Measurements from ENCODE around the gene PARVA.

The PARVA gene

DNA sequence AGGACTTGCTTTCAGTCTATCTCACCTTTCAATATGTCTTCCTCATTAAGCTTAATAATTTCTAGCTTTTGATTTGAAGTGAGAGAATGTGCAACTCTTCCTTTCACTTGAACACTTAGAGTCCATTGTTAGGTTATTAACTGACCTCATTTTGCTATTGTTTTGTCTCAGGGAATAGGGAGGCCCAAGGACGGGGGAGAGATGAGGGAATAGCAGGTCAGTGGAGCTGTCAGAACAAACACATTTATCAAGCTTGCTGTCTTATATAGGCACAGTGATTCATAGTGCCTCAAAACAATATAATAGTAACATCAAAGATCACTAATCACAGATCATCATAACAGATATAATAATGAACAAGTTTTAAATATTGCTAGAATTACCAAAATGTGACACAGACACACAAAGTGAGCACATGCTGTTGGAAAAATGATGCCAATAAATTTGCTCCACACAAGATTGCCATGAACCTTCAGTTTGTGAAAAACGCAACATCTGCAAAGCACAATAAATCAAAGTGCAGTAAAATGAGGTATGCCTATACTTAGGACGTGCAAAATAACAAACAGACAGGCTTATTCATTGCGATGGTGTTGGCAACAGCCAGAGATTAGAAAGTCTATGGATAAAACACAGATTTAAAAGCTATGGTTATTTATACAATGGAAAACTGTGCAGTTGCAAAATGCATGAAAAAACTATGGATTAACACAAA is 190.5 kb downstream of the PARVA start:
- Histone ChIP-seq H3K36me3 (ENCODE audit: insufficient read depth, low read length) (no peaks in the 10 kb centered on the region), H3K4me1 (ENCODE audit: insufficient read depth, low read length) (no peaks in the 10 kb centered on the region)

GRCh38 chr11:12569499-12570425 is 192.4 kb downstream of the PARVA start:
- no peak overlapping the region for H3K9ac ChIP-seq (ENCODE audit: low read depth, low read length)
- H3K36me3 ChIP-seq (ENCODE audit: insufficient read depth, low read length), result no peaks in the 10 kb centered on the region
- no peaks in the 10 kb centered on the region for H3K4me1 ChIP-seq (ENCODE audit: insufficient read depth, low read length)
- no peaks in the 10 kb centered on the region for H3K9me3 ChIP-seq (ENCODE audit: control insufficient read depth, insufficient read depth, low read length)

More for the DNA sequence above, 190.5 kb downstream of the PARVA start:
- Histone ChIP-seq H3K9ac (ENCODE audit: low read depth, low read length) (no peak overlapping the region), H3K9me3 (ENCODE audit: control insufficient read depth, insufficient read depth, low read length) (no peaks in the 10 kb centered on the region)

DNA sequence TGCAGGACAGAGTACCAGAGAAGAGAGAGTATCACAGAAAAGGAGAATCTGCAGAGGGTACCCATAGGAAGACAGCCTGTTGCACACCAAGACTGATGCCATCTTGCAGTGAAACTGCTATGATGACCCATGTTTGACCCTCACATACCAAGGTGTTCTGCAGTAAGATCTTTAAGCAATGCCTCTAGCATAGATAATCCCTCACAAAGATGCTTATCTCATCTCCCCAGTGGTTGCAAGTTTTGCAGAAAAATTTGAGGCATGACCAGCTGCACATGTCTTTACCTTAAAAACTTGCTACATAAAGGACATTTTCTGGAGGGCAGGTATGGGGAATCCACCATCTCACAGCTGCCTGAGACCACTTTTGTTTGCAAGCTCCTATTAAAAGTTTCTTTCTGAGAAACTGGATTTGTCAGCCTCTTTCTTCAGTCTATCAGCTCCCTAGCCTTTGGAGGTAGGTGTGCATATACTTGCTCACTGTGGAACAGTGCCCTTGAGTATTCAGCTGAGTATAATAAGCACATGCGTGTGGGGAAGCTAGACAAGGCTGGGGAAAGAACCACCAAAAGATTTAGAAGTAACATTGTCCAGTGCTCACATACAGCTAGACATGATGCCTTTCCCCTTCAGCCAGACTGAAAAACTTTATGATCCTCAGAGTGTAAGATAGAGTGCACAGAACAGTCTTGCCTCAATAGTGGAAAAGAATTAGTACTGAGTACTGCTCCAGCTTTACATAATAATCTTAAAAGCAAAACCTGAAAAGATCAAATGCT is 196.5 kb downstream of the PARVA start:
- Histone ChIP-seq H3K36me3 (ENCODE audit: insufficient read depth, low read length) (no peaks in the 10 kb centered on the region), H3K9me3 (ENCODE audit: control insufficient read depth, insufficient read depth, low read length) (no peaks in the 10 kb centered on the region), H3K4me1 (ENCODE audit: insufficient read depth, low read length) (no peaks in the 10 kb centered on the region; the same call in 1 of the 2 replicates), H3K9ac (ENCODE audit: low read depth, low read length) (no peak overlapping the region)

DNA sequence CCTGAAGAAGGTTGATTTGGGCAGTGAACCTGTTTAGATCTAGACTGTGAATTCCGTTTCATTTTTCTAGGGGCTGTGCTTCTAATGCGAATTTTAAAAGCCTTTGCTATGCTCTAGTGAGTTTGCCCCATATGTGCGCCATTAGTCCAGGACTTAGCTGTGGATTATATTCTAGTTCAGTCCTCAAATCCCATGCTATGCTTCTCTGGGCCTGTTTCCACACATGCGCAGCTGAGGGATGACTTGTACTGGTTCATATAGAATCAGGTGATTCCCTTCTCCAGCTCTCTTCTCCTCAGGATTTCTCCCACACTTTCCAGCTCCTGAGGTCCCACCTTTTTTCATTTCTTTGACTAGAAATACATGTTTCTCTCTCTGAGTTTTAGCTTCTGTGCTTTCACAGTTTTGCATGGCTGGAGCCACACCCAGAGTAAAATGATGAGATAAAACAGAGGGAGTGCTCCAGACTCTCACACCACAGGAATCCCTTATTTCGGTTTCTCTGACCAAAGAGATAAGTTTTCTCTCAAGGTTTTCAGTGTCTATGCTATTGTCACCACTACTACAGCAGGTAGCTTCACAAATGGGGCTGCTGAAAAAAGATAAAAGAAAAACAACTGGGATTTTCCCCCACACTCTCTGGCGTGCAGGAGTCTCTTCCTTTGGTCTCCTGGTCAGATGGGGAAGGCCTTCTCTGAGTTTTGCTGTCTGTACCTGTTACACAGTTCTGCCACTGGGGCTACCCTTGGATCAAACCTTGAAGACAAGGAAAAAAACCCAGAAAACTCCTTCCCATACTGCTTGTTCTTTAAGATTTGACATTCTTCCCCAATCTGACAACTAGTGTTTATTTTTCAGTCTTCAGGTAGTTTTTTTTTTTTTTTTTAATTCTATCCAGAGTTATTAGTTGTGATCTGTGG is 200.6 kb downstream of the PARVA start:
- Histone ChIP-seq H3K4me1 (ENCODE audit: insufficient read depth, low read length) (peaks cover 3% of the 10 kb centered on the region), H3K9ac (ENCODE audit: low read depth, low read length) (no peak overlapping the region), H3K9me3 (ENCODE audit: control insufficient read depth, insufficient read depth, low read length) (no peaks in the 10 kb centered on the region), H3K36me3 (ENCODE audit: insufficient read depth, low read length) (no peaks in the 10 kb centered on the region)

GRCh38 chr11:12581416-12581815 is 204.0 kb downstream of the PARVA start:
- peaks cover 3% of the 10 kb centered on the region for H3K4me1 ChIP-seq (ENCODE audit: insufficient read depth, low read length)
- H3K9ac ChIP-seq (ENCODE audit: low read depth, low read length), result no peak overlapping the region

DNA sequence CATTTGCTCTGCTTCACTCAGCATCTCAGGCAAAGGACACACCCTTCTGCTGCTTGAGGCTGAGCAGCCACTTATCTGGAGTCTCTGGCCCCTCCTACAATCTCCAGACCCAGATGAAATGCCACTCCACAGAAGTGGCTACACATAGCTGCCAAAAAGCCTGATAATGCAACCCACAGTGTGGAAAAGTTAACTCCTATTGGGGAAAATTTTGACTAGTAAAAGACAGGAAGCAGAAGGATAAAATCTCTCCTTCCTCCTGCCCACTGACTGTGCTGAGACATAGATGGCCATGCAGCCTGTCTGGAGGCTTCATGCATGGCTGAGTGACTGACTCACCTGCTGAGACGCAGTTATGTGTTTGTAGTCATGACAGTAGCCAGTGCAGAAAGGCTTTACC is 204.6 kb downstream of the PARVA start:
- Histone ChIP-seq H3K9me3 (ENCODE audit: control insufficient read depth, insufficient read depth, low read length) (no peaks in the 10 kb centered on the region), H3K9ac (ENCODE audit: low read depth, low read length) (no peak overlapping the region), H3K4me1 (ENCODE audit: insufficient read depth, low read length) (peaks cover 4% of the 10 kb centered on the region), H3K36me3 (ENCODE audit: insufficient read depth, low read length) (no peaks in the 10 kb centered on the region)

More at GRCh38 chr11:12581416-12581815, 204.0 kb downstream of the PARVA start:
- no peaks in the 10 kb centered on the region for H3K9me3 ChIP-seq (ENCODE audit: control insufficient read depth, insufficient read depth, low read length)
- H3K36me3 ChIP-seq (ENCODE audit: insufficient read depth, low read length), result no peaks in the 10 kb centered on the region
